OCI-M2 (cell line): ENCODE measurements around the gene ADGRD1.

Source experiments
- DNase-seq: peaks from one replicate; lab custom pipeline; 2025; ENCODE audit not compliant: unreplicated experiment; lab: John Stamatoyannopoulos, UW

The ADGRD1 gene

DNA sequence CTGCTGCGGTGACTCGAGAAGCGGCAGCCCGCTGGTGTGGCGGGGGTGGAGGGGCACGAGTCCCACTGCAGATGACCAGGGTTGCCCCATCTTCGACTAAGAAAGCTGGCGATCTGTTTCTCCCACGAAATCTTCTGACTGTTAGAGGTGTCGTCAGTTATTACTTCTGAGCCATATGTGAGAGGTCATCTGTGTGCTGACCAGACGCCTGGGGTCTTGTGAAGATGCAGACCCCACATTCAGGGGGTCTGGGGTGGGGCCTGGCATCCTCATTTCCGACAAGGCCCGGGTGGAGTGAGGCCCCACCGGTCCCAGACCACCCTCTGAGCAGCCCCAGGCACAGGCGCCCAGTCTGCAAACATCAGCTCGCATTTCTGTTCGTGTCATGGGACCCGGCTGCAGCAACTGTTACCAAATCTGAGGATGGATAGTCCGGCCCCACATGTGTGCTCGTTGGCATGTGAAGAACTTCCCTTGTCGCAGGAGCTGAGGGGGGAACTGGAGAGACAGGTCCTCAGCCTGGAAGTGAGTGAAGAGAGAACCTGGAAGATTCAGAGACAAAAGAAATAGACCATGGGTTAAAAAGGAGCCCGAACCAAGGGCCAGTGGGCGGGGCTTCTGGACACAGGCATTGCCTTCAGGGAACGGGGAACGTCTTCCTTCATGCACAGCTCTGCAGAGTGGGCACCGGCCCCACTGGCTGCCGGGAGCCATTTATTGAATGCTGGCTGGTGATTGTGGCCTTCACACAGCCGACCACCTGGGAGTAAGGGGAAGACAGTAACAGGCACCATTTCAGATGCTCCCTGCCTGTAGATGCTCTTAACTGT is 135.2 kb downstream of the ADGRD1 start:
- no peak for DNase-seq

DNA sequence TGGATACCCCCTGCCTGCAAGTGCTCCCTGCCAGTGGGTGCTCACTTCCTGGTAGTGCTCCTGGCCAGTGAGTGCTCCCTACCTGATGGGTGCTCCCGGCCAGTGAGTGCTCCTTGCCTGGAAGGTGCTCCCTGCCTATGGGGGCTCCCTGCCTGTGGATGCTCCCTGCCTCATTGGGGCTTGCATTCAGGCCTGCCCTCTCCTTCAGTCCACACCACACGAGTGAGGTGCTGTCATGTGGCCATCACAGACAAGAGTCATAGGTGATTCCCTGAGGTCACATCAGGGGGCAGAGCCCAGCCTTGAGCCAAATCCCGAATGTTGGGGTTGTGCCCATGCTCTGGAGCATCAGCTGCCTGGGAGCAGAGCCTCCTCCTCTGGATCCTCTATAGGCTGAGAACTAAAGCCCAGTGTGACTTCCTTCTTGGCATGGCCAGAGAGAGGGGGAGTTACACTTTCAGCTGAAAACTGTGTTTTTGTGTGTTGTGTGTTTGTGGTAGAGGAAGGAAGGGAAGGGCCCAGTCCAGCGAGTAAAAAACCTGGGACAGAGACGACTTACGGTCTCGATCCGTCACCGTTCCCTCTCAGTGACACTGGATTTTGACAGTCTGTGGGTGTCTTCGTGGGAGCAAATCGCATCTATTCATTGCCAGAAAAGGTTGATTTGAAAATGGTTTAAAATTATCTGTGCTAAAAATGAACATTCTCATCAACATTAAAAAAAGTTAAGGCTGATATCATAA is 136.0 kb downstream of the ADGRD1 start:
- no peak for DNase-seq

DNA sequence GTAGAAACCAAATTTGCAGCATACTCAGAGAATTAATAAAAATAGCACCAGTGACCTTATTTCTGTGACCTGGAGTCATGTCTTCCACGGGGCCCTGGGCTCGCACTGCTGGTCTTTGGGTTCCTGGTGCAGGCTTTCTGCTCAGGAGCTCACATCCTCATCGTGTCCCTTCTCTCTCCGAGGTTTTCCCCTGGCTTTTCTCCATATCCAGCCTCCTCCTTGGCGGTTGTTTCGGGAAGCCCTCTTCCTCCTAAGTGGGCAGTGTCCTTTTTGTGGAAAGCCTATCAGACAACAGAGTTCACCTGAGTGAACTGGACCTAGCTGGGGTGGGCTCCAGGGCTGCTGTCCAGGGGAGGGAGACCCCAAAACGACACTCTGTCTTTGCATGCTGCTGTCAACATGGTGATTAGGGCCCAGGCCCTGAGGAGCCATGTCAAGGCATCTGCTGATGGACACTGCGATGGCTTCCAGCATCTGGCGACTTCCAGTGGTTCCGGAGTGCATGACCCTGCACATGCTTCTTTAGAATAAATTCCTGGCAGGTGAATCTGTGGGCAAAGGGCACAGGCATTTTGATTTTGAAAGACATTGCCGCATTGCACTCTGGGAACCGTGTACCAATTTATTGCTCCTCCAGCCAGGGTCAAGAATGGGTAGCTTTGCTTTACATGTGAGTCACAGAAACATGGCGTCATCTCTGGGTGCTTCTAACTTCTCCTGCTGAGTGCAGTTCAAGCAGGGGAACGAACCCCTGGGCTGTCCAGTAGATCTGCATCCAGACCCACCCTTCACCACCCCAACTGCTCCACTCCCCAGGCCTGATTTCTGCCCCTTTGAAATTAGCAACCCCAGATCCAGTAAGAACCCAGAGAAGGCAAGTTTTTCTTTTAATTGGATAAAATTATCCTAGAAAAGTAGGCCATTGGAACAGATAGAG is 136.8 kb downstream of the ADGRD1 start:
- no peak for DNase-seq

DNA sequence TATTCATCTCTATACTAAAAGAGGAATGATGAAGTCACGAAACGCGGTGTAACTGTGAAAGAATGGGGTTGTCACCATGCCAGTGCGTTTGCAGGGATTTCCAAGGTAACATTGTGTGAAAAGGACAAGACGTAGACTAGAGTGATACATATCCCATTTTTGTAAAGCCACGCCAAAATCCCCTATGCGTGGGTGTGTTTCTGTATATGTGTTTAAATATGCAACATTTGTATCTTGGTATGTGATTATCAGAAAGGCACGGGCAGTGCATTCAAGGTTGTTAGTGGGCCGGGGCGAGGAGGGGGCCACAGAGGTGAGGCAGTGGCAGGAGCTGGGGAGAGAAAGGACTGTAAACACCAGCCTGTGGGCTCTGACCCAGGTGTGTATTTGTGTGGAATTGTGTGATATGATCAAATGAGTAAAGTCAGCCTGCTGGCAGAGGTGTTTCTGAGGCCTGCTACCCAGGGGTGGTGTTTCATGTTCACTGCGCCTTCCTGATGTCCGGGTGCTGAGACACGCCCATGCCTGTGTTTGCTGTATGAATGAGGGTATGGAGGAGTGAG is 137.8 kb downstream of the ADGRD1 start:
- DNase-seq = no peak

DNA sequence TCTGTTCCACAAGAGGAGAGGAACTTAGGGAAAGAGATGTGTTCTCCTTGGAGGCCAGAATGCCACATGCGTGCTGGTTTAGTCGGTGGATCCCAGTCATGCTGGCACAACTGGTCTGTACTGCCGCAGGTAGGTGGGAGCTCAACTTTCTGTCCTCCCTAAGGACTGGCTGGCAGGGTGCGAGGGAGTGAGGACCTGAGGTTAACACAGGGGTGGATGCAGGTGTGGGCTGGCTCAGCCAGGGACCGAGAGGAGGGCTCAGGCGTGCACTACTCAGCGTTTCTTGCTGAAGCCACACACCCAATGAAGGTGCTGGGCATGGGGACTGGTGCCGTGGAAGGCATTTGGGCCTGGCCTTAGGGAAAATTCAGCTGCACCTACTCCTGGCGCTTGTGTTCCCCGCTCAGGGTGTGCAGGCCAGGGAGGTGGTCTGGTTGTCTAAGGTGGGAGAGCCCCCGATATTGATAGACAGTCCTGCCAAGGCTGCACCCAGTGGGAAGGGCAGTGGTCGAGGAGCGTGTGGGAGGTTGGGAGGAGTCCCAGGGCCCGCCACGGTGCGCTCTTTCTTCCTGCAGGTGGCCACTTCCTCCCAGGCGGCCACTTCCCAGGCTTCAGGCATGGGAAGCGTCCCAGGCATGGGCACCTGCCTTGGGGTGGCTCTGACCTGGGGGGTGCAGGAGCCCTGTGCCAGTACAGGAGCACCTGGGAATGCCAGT is 138.4 kb downstream of the ADGRD1 start:
- DNase-seq = no peak

DNA sequence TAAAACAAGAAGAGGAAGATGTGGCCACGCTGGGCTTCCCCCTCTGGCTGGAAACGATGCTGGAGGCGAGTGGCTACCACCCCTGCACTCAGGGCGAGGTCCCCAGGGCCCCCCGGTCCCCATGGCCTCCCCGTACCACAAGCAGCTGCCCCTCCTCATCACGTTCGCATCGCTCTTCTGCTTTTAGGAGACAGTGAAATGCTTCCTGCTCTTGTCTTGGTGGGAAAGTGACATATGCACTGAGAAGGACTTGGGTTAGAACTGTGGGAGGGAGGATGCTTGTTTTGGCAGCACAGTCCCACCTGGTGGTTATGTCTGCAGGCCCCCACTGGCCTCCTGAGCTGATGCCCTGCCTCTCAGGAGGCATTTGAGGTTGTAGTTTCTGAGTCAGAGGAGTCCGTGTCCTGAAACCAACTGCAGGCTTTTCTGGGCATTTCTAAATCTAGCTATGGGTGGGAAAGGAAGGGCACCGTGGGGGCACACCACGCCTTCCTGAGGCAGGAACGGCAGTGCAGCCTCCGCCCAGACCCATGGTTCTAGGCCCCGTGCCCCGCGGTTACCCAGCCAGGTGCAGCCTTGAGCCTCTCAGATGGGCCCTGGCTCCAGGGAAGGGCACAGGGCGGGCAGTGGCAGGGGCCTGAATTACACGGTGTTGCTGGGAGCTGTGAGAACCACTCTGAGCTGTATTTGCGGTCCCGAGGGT is 139.3 kb downstream of the ADGRD1 start:
- DNase-seq = no peak

DNA sequence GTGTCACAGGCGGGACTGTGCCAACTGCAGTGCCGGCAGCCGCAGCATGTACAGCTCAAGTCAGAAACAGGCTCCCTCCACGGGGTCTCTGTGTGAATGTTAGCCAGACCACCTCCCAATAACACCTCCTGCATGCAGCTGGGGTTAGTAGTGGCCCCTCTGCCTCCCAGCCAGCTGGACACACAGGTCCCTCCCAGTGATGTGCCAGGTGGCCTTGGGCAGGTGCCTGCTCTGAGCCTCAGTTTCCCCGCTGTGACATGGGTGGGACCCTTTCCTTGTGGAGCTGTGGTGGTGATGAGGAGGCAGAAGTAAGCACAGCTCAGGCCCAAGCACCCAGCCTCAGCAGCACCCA is 139.9 kb downstream of the ADGRD1 start:
- no peak for DNase-seq

DNA sequence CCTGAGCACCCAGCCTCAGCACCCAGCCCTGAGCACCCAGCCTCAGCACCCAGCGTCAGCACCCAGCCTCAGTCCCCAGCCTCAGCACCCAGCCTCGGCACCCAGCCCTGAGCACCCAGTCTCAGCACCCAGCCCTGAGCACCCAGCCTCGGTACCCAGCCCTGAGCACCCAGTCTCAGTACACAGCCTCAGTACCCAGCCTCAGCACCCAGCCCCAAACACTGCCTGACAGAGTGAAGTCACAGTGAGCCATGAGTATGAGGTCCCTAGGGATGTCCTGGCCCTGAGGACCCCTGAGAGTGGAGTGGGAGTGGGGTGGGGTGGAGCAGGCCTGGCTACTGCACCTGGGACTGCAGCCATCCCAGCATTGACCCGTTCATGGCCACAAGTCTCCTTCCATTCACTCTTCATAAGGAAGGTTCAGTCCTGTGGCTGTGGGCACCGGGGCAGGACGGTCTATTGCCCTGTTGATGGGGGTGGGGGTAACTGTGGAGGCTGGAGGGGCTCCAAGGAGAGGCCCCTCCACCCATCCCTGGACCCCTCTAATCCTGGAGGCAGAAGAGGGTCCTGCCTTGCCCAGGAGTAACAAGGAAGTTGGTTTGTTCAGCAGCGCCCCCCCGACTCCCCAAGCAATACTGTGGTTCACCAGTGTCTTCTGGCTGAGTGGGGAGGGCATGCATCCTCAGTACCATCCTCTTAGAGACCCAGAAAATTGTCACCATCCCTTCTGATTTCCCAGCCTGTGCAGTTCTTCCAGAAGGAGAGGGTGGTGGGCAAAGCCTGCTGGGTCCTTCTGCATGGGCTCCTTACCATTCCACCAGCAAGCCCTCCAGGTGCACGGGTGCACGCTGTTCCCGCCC is 140.5 kb downstream of the ADGRD1 start:
- no peak for DNase-seq

DNA sequence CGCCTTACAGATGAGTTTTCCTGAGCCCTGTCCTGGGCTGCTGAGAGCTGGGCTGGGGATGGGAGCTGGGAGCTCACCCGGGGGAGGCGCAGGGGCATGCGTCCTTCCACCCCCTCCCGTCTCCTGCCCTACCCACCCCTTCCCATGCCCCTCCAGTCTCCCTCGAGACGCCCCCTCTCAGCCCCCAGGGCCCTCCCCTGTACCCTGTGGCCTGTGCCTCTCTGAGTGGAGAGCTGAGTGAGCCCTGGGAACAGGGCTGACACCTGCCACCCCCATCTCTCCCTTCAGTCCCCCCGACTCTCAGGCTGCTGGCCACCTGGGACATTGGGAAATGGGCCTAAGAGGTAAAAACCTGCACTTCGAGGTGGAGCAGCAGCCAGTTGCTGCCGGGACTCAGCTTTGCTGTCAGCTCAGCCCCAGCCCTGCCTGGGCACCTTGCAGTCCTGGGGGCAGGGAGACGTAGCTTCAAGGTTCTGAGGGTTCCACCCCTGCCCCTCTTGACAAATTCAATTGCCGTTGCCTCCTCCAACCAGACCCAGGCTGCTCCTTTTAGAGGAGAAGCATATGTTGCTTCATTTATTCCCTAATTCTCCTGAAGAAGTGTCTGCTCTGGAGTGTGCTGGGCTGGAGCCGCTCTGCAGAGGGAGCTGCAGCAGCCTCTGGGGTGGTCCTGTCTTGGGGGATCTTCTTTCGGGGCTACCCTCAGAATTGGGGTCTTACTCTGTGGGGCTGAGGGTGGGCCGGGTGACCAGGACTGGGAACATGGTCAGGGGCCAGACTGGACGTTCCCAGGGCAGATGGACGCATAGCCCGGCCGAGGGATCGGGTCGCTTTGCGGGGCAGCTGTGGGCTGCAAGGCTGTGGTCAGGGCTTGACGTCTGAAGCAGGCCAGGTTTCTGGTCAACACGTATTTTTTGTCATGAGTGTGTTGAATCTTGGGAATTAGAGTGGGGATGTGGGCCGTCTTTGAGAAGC is 141.4 kb downstream of the ADGRD1 start:
- DNase-seq = no peak

DNA sequence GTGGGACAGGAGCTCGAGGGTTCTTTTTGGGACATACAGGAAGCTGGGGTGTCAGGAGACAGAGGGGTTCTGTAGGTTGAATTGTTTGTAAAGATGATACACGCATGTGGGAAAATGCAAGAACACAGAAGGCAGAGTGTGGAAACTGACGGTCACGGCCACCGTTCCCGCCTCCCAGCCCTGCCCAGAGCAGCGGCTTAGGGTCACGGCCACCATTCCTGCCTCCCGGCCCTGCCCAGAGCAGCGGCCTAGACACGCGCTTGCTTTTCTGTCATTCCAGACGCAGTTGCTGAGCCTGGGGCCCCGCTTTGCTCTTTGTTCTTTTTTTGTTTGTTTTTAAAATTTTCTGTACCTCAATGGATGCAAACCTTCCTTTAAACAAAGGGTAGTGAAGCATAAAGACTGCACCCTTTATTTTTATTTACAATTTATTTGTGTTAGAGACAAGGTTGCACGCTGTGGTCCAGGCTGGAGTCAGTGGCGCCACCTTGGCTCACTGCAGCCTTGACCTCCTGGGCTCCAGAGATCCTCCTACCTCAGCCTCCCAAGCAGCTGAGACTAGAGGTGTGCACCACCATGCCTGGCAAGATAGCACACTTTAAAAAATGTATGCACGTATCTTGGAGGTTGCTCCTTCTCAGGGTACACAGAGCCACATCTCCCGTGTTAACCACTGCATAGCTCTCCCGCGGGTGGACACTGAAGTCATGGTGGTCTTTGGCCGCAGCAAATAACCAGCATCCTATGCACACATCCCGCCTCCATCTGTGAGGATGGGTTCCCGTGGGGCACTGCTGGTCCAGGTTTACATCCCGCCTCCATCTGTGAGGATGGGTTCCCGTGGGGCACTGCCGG is 142.3 kb downstream of the ADGRD1 start:
- no peak for DNase-seq

DNA sequence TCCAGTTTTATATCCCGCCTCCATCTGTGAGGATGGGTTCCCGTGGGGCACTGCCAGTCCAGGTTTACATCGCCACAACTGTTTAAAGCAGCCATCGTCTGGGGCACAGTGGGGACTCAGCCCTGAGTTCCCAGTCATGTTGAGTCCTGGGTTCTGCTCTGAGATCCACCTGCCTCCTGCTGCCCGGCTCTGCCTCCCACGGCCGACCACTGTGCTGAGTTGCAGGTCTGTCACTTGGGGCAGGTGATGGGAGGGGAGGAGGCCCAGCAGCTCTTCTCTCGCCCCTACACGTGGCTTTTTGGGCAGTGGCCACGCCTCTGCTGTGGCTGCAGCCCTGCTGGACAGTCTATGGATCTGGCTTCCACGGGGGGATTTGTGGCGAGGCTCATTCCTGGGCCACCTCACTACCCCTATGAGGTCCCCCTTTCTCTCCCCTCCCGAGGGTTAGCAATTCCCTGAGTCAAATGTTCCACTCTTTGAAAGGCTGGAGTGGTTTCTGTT is 143.0 kb downstream of the ADGRD1 start:
- DNase-seq = no peak

DNA sequence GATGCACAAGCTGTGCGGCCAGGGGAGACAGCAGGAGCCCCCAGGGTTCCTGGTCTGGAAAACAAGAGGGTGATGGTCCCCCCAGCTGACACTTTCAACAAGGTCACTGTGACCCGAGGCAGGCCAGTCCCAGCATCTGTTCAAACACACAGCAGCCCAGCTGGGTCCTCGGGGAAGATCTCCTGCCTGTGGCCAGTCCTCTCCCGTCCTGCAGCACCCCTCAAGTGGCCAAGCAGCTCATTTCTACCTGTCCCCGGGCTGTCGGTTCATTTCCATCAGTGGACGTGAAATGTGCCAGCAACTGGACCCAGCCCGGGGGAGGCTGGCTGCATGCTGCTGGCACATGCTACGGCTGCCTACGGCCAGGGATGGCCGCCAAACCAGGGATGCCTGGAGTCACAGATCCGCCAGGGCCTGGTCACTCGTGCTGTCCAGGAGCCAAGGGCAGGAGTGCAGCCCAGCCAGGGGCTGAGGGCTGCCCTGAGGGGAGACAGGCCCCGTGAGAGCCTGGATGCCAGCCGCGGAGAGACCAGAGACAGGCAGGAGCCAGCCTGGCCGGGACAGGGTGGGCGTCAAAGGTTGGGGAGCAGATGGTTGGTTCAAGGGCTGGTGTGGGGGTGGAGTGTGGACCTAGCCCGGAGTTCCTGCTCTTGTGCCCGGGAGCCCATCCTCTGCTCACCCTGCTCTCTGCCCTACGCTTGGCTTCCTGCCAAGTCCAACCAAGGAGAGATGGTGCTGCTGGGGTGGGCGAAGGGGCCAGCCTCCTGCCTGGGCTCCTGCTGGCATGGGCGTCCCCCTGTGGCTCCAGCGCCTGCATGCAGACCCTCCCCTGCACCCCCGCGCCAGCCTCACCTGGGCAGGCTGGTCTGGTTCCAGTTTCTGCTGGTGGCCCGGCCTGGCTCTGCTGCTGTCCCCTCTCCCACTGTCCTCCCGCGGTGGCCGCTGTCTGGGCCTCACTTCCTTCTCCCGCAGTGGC is 143.8 kb downstream of the ADGRD1 start:
- no peak for DNase-seq

DNA sequence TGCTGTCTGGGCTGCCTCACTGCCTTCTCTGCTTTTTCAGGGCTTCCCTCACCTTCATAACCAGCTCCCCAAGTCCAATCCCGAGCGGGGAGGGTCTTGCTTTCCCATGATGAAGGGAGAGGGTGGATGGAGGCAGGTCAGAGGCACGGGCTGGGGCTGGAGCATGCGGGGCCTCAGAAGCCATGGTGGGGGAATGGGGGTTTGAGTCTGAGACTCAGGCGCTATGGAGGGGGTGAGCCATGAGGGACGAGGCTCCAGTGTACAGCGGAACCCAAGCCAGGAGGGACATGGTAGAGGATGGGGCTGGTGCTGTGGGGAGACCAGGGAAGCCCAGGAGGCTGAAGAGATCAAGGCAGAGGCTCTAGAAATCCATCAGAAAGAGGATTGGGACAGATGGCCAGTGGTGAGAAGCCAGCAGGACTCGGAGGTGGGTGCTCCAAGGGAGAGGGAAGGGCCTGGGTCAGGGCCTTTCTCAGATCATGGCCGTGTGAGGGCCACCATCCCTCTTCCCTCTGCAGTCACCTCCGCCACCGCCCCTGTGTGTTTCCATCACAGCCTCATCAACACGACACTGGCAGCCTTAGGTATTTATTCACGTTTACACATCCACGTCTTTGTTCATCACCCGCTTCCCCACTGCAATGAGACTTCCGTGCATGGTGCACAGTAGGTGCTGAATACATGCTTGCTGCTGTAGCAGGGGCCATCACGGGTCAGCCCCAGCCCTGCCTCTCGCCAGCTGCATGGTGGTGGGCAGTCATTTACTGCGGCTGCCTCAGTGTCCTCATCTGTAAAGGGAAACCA is 144.7 kb downstream of the ADGRD1 start:
- DNase-seq = no peak

DNA sequence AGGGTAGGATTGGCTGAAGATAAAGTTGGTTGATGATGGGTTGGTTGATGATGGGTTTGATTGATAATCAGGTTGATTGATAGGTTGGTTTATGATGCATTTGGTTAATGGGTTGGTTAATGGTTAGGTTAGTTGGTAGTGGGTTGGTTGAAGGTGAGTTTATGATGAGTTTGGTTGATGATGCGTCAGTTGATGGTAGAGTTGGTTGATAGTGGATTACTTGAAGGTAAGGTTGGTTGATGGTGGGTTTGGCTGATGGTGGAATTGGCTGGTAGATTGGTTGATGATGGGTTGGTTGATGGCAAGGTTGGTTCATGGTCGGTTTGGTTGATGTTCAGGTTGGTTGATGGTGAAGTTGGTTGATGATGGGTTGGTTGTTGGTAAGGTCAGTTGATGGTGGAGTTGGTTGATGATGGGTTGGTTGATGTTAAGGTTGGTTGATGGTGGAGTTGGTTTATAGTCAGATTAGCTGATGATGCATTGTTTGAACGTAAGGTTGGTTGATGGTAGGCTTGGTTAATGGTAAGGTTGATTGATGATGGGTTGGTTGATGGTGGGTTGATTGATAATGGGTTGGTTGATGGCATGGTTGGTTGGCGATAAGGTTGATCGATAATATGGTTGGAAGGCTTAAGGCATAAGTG is 146.4 kb downstream of the ADGRD1 start:
- DNase-seq = no peak
